A673 (cell line): ENCODE data around the gene BHMT2. TPM values are rescaled to one million over a fixed set of nuclear protein-coding genes. Genes with fewer than 3 reads are reported as not detected.

Source experiments
- BruUV-seq: library from RNA; stranded (reverse); fragments of 400-500 nt; replicated peaks from 2 replicates; lab custom pipeline; 2021; lab: Mats Ljungman, UMichigan
- CTCF ChIA-PET: fragments of 300-600 bp; sonication (Branson Sonifier 250); formaldehyde crosslinking; loops from one replicate; lab custom pipeline; 2022; ENCODE audit warnings: antibody characterized with exemption; lab: Charles Lee
- POLR2A ChIA-PET: fragments of 300-600 bp; sonication (Branson Sonifier 250); formaldehyde crosslinking; loops from one replicate; lab custom pipeline; 2022; ENCODE audit warnings: antibody characterized with exemption; ENCODE audit not compliant: low non-redundant PET; lab: Charles Lee
- DNase-seq: peaks from one replicate; pipeline ENCODE4 v3.0.0-alpha.2; 2015; ENCODE audit warnings: low spot score
- H3K27ac ChIP-seq: fragments of 200-600 bp; sonication (generic); 2 replicates; pipeline ENCODE4 v1.5.1; 2016; ENCODE audit warnings: mixed run types, low read depth, mild to moderate bottlenecking, mixed read lengths, antibody characterized with exemption, low read length; ENCODE audit not compliant: poor library complexity, severe bottlenecking
- H3K27me3 ChIP-seq: fragments of 200-600 bp; sonication (generic); replicated peaks from 2 replicates; pipeline ENCODE4 v1.6.1; 2017; ENCODE audit warnings: mixed run types, low read depth, mild to moderate bottlenecking, mixed read lengths, antibody characterized with exemption, low read length; ENCODE audit not compliant: insufficient read depth, poor library complexity
- H3K36me3 ChIP-seq: fragments of 200-600 bp; sonication (generic); 2 replicates; pipeline ENCODE4 v1.6.1; 2016; ENCODE audit warnings: mixed run types, mild to moderate bottlenecking, mixed read lengths, antibody characterized with exemption, low read length; ENCODE audit not compliant: insufficient read depth, poor library complexity, severe bottlenecking
- H3K4me1 ChIP-seq: fragments of 200-600 bp; sonication (generic); 2 replicates; pipeline ENCODE4 v1.6.1; 2017; ENCODE audit warnings: mixed run types, mild to moderate bottlenecking, mixed read lengths, antibody characterized with exemption, low read length; ENCODE audit not compliant: insufficient read depth, poor library complexity, severe bottlenecking
- H3K4me3 ChIP-seq: fragments of 200-600 bp; sonication (generic); 2 replicates; pipeline ENCODE4 v1.5.1; 2016; ENCODE audit warnings: low read depth, mixed run types, mild to moderate bottlenecking, mixed read lengths, low read length; ENCODE audit not compliant: poor library complexity, severe bottlenecking
- H3K9me3 ChIP-seq: fragments of 200-600 bp; sonication (generic); 2 replicates; pipeline ENCODE4 v1.6.1; 2016; ENCODE audit warnings: mixed run types, low read depth, mild to moderate bottlenecking, mixed read lengths, antibody characterized with exemption, low read length; ENCODE audit not compliant: poor library complexity, severe bottlenecking
- EZH2 ChIP-seq: fragments of 200-600 bp; sonication (generic); IDR thresholded peaks from 2 replicates; pipeline ENCODE4 v1.6.1; 2017; ENCODE audit warnings: borderline replicate concordance, low read depth, mild to moderate bottlenecking, mixed read lengths, antibody characterized with exemption, low read length; ENCODE audit not compliant: poor library complexity, severe bottlenecking
- intact Hi-C: fragments of 100-400 bp; cut with micrococcal nuclease; formaldehyde crosslinking; loops from one replicate; pipeline ENCODE4 v1.10.0; 2022; ENCODE audit not compliant: unreplicated experiment
- total RNA-seq: library from RNA; stranded (reverse); gene quantifications from 2 replicates; pipeline ENCODE4 v1.2.3, GENCODE V29; 2021
- TF ChIP-seq, protein P1 (sequence below): fragments of 300-800, 200-600 bp; sonication (generic); conservative IDR thresholded peaks from 2 replicates; pipeline ENCODE4 v1.5.1; 2017; ENCODE audit warnings: low read depth, mild to moderate bottlenecking, antibody characterized with exemption, low read length, moderate library complexity, mixed read lengths

BHMT2 gene
- total RNA-seq, 1 experiment from 2014 or later, result 0.19 TPM

- no peak overlapping the region for H3K27ac ChIP-seq
- no peaks in the 10 kb centered on the region for H3K4me1 ChIP-seq
- intact Hi-C loops, result no loop called here
- TF ChIP-seq, protein P1, sequence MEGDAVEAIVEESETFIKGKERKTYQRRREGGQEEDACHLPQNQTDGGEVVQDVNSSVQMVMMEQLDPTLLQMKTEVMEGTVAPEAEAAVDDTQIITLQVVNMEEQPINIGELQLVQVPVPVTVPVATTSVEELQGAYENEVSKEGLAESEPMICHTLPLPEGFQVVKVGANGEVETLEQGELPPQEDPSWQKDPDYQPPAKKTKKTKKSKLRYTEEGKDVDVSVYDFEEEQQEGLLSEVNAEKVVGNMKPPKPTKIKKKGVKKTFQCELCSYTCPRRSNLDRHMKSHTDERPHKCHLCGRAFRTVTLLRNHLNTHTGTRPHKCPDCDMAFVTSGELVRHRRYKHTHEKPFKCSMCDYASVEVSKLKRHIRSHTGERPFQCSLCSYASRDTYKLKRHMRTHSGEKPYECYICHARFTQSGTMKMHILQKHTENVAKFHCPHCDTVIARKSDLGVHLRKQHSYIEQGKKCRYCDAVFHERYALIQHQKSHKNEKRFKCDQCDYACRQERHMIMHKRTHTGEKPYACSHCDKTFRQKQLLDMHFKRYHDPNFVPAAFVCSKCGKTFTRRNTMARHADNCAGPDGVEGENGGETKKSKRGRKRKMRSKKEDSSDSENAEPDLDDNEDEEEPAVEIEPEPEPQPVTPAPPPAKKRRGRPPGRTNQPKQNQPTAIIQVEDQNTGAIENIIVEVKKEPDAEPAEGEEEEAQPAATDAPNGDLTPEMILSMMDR, result no peak
- TF ChIP-seq EZH2, result no peak
- ChIA-PET POLR2A (no interaction called here), CTCF (no interaction called here)
- H3K36me3 ChIP-seq, result no peaks in the 10 kb centered on the region
- DNase-seq, result no peak
- no peaks in the 10 kb centered on the region for H3K27me3 ChIP-seq
- no TSS peak for BruUV-seq
- no peak overlapping the region for H3K4me3 ChIP-seq
- H3K9me3 ChIP-seq, result no peaks in the 10 kb centered on the region
Observed at GRCh38 chr5:79088507-79088906, 18.9 kb downstream of the BHMT2 start.

- no peak overlapping the region for H3K4me3 ChIP-seq
- no peaks in the 10 kb centered on the region for H3K4me1 ChIP-seq
- POLR2A ChIA-PET, result interaction anchor here (0.6 kb wide), 1 partner anchor 684 kb away, joined by 3 read pairs; no protein-coding TSS in a partner anchor
- no peaks in the 10 kb centered on the region for H3K36me3 ChIP-seq
- H3K27ac ChIP-seq, result no peak overlapping the region
- DNase-seq, result no peak
- no peak for TF ChIP-seq EZH2
- TF ChIP-seq, protein P1, result no peak
- BruUV-seq, result no TSS peak
- no peaks in the 10 kb centered on the region for H3K9me3 ChIP-seq
- intact Hi-C loops, result no loop called here
- CTCF ChIA-PET, result no interaction called here
- H3K27me3 ChIP-seq, result no peaks in the 10 kb centered on the region
Observed at GRCh38 chr5:79091064-79091463, 21.5 kb downstream of the BHMT2 start.

DNA sequence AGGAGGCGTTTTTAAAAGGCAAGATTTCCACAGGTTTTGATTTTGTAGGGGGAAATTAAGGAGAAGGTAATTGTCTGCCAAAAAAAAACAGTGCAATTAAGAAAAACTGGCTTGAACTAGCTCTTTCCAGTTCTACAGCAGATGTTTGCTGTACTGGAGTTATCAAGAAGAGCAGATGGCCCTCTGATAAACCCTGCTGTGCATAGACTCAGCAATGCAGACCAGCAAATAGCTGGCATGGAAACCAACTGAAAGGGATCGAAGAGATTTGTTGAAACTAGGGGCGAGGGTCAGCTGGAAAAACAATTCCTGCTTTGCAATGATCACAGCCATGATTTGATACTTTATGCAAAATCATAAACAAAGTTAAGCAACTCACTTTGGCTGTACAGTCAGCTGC is 24.2 kb downstream of the BHMT2 start:
- Histone ChIP-seq H3K4me3 (no peak overlapping the region), H3K27me3 (no peaks in the 10 kb centered on the region), H3K27ac (no peak overlapping the region), H3K9me3 (no peaks in the 10 kb centered on the region), H3K36me3 (no peaks in the 10 kb centered on the region), H3K4me1 (no peaks in the 10 kb centered on the region)
- DNase-seq, result no peak
- no TSS peak for BruUV-seq
- TF ChIP-seq EZH2, result no peak
- TF ChIP-seq, protein P1, result no peak
- ChIA-PET POLR2A (no interaction called here), CTCF (no interaction called here)
- intact Hi-C loops, result no loop called here
